GM21381 (cell line): ENCODE data around the gene PLEKHM1.
A peak's percentile ranks its signal among the peaks of the same experiment; 100 is the strongest.

Experiments
- ATAC-seq: cut with Tn5 transposase; IDR thresholded peaks from one replicate; pipeline ENCODE4 v1.9.1; 2021; ENCODE audit warnings: mild to moderate bottlenecking, moderate library complexity; ENCODE audit not compliant: unreplicated experiment

PLEKHM1 gene

GRCh38 chr17:45441526-45442310, 48.8 kb downstream of the PLEKHM1 start:
- ATAC-seq = no peak

GRCh38 chr17:45440839-45441515, 49.5 kb downstream of the PLEKHM1 start:
- peak; percentile 68 for ATAC-seq

- no peak for ATAC-seq
Observed at GRCh38 chr17:45440161-45440778, 50.3 kb downstream of the PLEKHM1 start.

- ATAC-seq = no peak
Observed at GRCh38 chr17:45438931-45439610, 51.5 kb downstream of the PLEKHM1 start.

GRCh38 chr17:45437465-45438283, 52.8 kb downstream of the PLEKHM1 start:
- ATAC-seq = no peak

GRCh38 chr17:45436625-45437464, 53.7 kb downstream of the PLEKHM1 start:
- no peak for ATAC-seq

- no peak for ATAC-seq
Observed at GRCh38 chr17:45436161-45436560, 54.4 kb downstream of the PLEKHM1 start.

- ATAC-seq = no peak
Observed at GRCh38 chr17:45435481-45435880, 55.0 kb downstream of the PLEKHM1 start.

- ATAC-seq = no peak
Observed at GRCh38 chr17:45433159-45433535, 57.4 kb downstream of the PLEKHM1 start.

- ATAC-seq = no peak
Observed at GRCh38 chr17:45432405-45433158, 57.9 kb downstream of the PLEKHM1 start, which contains the start of gene ARHGAP27. Gene ARHGAP27, minus strand, starts transcription at chr17:45432870. Its CDS starts 2,591 bp downstream, at chr17:45430279.

GRCh38 chr17:45431531-45432404, 58.8 kb downstream of the PLEKHM1 start:
- peak; percentile 51 for ATAC-seq

GRCh38 chr17:45430738-45431530, 59.6 kb downstream of the PLEKHM1 start:
- peak; percentile 14 for ATAC-seq

- ATAC-seq = no peak
Observed at GRCh38 chr17:45430006-45430737, 60.3 kb downstream of the PLEKHM1 start.

GRCh38 chr17:45429339-45430005, 61.0 kb downstream of the PLEKHM1 start:
- ATAC-seq = no peak

GRCh38 chr17:45428931-45429338, 61.6 kb downstream of the PLEKHM1 start:
- no peak for ATAC-seq
